GM19395 (cell line): ENCODE measurements around the gene ERP27.

Experiments used
- ATAC-seq: cut with Tn5 transposase; IDR thresholded peaks from one replicate; pipeline ENCODE4 v1.9.1; 2021; ENCODE audit warnings: mild to moderate bottlenecking, moderate library complexity; ENCODE audit not compliant: unreplicated experiment

Gene ERP27

DNA sequence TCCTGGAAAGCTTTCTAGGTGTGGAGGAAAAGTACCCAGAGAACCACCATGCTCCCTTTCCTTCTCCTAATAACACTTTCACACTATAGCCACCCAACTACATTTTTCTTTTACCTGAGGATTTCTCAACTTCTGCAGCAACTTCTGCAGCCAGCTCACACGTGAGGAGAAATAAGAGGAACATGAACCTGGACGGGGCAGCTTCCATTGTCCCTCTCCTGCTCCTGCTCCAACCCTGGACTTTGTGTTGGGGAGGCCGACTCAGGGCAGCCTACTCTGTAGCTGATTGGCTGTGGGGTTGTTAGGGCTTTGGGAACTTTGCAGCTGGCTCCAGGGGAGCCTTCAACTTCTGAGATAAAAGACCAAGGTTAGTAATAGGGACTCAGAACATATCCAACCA, at the start of gene ERP27:
TSS of gene ERP27 (minus strand) at position 237 of the 400 bp plus-strand sequence. CDS start at position 208, 29 bp downstream.
- ATAC-seq = no peak

DNA sequence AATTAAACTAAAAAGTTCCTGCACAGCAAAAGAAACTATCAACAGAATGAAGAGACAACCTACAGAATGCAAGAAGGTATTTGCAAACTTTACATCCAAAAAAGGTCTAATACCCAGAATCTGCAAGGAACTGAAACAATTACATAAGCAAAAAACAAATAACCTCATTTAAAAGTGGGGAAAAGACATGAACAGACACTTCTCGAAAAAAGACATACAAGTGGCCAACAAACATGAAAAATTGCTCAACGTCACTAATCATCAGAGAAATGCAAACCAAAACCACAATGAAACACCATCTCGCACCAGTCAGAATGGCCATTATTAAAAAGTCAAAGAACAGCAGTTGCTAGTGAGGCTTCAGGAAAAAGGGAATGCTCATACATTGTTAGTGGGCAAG, 49.7 kb upstream of the ERP27 start:
- no peak for ATAC-seq

DNA sequence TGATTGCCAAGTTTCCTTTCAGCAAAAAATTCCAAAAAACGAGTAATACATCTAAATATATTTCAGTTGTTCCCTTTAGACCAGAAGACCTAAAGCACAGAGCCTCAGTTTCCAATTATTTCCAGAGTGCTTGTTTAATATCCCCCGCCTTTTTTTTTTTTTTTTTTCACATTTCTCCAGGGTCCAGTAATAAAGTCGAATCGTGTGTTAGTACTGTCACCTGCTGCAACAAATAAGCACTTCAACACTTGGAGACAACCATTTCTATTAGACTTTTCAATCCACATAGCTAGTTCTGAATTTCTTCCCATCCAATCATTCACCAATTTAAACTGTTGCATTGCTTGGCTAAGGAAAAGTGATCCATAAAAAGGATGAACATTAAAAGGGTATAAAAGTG, 48.1 kb upstream of the ERP27 start:
- ATAC-seq = no peak

DNA sequence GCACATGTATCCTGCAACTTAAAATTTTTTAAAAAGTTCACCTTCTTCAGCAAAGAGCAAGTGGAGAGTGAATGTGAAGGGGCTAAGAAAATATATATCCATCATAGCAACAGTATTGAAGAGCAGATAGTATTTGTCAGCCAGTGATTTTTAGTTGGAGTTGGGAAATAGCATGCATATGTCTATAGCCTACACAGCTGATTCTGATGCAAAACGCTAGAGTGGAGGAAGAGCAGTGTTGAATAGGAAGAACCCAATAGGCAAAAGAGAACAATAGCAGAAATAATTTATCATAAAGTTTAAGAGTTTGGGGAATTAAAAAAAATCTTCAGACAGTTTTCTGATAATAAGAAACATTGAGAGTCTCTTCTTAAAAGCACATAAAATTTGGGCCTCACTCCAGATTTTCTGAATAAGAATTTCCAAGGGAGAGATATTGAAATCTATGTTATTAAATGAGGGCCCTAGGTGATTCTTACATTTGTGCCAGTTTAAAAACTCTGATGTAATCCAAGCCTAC, 46.5 kb upstream of the ERP27 start:
- ATAC-seq = no peak

DNA sequence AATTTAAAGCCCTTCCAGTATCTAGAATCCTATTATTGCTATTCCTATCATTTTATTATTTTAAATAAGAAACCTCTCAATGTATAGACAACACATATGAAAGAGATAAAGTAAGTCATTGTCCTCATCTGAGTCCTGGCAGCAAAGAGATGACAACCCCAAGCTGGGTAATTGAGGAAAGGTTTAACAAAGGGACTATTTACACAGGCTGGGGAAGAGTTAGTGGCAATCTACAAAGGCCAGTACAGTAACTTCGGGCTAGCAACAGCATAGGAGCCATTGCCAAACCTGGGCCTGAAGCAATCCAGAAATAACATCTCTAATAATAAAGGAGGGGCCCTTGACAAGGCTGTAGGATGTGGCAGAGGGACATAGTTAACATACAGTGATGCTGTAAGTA, 45.7 kb upstream of the ERP27 start:
- no peak for ATAC-seq

DNA sequence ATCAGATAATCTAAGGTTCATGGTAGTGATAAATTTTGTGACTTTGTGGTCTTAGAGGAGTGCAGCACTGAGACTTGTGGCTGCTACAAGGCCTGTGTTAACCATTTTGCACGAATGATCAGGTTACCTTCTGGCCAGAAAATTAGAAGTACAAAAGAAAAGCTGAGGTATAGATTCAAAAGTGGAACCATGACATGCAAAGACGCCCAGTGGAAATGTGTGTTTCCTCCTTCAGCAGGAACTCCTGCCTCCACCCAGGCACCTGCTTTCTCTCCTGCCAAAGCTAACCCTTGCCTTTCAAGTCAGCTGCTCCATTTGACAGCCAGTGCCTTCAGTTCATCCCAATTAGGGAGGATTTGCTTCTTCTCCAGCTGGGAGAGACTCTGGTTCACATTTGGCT, 44.7 kb upstream of the ERP27 start:
- ATAC-seq = peak; percentile 55

DNA sequence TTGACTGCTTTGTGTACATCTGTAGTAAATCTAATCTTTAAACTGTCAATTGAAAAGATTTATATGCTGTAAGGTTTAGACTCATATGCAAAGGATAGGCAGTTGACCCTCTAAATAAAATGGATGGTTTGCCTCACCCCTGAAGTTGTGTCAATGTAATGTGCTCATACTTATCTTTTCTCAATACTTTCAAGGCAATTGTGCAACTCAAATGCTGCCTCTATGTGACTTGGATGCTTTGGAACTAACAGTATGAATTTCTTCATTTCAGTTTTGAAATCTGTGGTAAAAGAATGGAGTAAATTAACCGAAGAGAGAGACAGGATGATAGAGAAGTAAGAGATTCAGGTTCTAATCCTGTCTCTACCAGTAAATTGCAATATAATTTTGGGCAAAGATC, 44.2 kb upstream of the ERP27 start:
- no peak for ATAC-seq

DNA sequence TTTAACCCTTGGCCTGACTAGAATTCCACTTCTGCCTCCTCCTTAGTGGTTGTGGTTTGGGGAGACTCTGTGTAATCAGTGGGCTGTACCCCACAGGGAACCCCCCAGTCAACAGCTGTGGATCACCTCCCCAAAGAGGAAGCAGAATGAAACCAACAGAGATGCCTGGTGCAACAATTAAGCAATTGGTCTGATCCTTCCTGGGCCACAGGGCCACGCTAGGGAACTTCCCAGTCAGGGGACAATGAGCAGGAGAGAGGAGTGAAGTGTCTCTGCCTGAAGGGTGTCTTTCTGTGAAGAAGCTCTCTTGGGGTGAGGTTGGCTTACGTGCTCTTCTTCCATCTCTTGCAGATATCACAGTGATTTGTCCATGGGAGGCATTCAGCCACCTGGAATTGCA, 42.7 kb upstream of the ERP27 start:
- no peak for ATAC-seq

DNA sequence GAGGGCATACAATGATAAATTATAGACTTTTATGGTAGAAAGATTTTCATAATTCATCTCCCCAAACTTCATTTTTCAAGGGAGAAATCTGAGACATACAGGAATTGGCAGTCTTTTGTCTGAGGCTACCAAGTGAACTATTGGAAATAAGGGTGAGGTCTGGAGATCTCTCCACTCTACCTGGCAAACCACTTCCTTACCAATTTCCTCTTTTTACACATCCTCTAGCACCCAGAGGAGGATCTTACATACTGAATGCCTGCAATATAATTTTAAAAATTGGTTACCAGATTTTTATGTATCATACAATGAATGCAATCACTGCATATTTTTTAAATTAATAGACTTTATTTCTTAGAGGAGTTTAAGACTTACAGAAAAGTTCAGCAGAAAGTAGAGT, 41.1 kb upstream of the ERP27 start:
- ATAC-seq = no peak

DNA sequence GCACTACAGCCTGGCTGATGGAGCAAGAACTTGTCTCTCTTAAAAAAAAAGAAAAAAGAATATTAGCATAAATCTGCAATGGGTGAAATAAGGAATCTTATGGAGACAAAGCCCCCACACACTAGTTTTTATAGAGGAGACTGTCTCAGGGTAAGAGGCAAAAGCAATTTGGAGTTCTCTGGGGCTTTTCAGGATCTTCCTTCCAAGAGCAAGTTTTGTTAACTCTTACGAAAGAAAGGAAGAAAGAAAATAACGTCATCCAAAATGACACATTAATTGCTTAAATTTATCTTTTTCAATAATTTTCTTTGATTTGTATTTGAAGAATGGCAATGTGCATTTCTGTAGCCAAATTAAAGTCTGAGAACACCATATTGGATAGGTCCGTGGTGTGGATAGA, 38.3 kb upstream of the ERP27 start:
- no peak for ATAC-seq

DNA sequence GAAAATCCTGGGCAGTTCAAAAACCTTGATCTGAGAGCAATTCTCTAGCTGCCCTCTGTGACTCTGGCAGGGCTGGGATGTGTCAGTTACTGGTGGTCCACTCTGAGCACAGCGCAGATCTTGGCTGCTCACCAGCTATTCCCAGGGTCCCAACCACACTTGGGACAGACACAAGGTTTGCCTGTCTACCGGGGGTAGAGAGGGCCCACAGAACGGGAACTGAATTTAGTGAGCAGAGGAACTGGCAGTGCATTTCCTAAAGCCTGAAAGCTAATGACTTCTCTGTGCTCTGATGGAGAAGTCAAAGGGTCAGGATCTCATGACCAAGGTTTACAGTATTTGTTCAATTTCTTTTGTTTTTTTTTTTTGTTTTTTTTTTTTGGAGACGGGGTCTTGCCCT, 37.1 kb upstream of the ERP27 start:
- no peak for ATAC-seq

DNA sequence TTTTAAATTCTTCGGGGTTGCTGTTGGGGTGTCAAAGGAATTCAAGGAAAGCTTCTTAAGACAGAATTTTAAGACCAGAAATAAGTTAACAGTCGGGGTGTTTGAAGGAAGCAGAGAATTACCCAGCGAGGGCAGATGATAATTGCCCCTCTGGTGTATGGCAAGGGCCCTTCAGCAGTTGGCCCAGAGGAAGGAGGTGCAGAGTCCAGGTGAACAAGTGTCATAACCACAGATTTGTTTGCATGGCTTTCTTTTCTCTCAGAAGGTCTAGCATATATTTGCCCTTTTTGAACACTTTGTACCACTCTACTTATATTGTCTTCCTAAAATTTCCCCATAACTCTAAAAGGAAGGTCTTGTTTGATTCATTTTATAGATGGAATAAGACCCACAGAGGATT, 36.3 kb upstream of the ERP27 start:
- no peak for ATAC-seq

DNA sequence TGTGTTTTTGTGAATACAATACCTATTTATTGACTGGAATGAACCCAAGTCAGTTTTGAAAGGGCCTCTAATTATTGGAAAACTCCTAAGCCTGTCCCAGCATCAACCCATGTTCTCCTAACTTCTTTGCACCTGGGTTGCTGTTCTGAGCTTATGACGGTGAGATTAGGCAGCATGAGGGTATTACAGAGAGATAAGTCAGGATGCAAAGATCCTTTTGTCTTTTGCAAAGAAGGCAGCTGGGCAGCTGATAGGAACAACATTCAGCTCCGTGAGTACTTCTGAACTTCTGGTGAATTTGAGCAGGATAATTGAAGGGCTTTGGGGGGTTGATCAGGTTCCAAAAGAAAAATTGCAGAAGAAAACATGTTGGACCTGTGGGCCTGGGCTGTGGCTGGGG, 34.5 kb upstream of the ERP27 start, which contains the start of gene PDE6H:
TSS of gene PDE6H (plus strand) at position 227 of the 400 bp plus-strand sequence. CDS start 4,971 bp downstream, outside the sequence.
- no peak for ATAC-seq

DNA sequence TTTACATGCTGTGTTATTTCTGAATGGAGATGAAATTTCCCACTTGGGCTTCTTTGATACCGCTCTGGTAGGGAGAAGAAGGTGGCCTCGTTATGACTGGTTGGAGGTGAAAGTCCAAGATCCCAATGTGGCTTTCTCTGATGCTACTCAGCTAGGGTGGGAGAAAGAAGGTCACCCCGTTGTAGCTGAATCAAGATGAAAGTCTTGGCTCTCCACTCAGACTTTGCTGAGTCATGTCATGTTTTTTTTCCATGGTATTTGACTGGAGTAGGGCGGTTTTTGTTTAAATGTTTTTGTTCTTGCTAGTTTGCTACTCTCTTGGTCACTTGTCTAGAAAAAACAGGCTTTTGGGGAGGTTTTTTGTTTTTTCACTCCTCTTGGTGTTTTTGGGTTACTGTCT, 32.1 kb upstream of the ERP27 start:
- ATAC-seq = no peak

DNA sequence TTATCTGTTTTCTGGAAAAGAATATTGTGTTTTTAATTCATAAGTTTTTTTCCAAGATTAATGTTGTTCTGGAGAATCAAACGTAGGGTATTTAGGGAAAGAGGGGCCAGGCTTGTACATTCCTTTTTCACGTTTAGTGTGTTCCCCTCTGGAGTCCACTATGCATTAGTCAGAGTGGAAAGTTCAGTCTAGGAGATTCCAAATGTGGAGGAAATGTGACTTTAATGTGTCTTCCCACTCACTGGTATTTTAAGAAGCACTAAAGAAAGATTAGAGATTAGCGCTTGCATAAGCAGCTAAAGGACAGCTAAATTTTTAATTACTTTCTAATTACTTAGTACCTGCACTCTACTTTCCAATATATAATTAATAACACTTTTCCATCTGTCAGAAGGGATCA, 30.1 kb upstream of the ERP27 start:
- no peak for ATAC-seq

DNA sequence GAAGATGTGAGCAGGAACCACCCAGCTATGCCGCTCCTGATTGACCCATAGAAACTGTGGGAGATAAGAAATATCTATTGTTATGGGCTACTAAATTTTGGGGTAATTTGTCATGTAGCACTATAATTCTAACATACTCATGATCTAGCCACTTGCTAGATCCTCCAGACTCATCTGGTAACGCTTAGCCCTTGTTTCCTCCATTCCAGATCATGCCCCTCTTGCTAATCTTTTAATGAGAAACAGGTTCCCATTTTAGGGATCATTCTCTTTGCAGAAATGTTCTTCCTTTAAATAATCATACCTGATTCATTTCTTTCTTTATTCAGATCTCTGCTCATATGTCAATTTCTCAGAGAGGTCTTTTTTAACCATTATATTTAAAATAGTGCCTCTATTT, 26.9 kb upstream of the ERP27 start:
- ATAC-seq = no peak

DNA sequence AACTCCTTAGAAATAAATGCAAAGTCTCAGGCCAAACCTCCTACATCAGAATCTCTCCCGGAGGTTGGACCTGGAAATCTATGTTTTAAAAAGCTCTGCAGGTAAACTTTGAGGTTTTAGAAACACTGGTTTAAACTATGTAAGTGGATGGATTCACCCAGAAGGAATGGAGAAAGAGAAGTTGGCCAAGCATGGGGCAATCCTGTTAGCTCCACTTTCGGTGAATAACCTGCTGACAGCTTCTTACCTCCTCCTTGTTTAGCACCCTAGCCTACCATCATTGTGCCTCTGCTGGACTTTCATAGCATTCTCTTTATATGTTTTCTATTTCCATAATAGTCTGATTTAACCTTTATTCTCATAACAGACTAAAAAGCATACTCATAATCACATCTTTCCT, 26.1 kb upstream of the ERP27 start:
- no peak for ATAC-seq

DNA sequence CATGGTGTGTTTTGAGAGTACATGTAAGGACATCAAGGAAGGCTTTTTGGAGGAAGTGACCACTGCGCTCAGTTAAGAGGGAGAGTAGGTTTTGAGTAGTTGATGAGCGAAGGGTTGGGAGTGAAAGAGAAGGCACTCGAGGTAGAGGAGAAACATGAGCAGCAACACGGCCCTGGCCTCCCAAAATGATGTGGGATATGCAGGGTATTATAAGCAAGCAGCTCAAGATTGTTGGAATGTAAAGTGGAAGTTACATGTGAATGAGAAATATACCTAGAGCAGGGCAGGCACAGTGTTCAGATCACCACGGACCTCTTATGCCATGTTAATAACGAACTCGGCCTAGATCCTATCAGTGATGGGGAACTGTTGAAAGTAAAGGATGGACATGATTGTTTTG, 25.2 kb upstream of the ERP27 start:
- ATAC-seq = no peak

DNA sequence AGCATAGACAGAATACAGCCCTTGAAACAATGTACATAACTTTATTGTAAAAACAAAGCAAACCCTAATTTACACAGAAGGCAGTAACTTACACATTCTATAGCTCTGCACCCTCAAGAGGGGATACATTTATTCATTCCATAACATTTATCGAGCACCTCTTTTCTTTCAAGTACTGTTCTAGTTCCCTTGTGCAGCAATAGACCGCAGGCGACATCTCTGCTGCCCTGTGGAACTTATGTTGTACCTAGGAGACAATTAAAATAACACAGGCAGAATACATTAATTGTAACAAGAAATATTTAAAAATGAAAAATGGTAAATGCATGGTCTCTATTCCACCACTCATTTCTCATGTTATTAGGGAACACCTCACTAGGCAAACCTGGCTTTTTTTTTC, 24.5 kb upstream of the ERP27 start:
- no peak for ATAC-seq

DNA sequence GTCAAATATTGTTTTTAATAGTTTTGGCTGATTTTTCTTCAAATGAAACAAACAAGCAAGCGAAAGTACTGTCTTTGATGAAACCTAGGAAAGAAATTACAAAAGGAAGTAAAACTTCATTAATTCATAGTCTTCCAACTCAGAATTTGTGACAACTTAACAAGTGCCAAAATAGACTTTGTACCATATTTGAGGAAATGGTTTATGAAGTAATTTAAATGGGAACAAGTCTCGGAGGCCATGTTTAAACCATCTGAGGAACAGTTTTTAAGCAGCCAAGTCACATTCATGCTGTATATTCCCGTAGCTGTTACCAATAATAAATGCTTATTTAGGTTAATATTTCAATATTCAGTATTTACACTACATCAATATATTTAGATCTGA, 23.8 kb upstream of the ERP27 start:
- ATAC-seq = no peak

DNA sequence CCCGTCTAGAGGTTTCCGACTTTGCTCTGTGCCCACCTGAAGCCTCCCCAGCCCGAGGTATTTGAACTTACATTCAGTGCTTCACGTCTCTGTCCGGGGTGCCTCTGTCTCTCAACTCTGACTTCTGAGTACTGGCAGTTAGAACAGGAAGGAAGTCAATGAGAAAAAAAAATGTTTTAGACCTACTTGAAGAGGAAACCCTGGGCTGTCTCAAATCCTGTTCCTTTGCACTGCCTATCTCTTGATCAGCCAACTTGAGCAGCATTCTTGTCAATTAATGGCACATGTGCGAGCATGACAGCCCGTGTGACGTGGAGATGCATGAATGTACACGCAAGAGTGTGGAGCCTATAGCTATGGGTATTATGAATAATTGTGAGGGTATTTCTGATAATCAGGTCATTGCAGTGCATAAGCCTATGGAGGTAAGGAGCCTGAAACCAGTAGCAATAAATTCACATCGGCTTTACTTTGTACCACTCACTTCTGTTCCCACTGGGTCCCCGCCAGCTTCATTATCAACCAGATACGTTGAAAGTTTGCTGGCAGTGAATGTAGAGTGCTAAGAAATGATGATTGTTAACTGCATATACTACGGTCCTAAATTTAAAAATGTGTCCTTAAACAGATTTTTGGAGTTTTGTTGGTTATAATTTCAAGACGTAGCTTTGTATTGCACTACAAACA, 23.3 kb upstream of the ERP27 start, which contains the start of gene ARHGDIB:
TSS of gene ARHGDIB (minus strand) at position 136 of the 687 bp plus-strand sequence. CDS start 10,889 bp downstream, outside the sequence.
- ATAC-seq = peak; percentile 74

DNA sequence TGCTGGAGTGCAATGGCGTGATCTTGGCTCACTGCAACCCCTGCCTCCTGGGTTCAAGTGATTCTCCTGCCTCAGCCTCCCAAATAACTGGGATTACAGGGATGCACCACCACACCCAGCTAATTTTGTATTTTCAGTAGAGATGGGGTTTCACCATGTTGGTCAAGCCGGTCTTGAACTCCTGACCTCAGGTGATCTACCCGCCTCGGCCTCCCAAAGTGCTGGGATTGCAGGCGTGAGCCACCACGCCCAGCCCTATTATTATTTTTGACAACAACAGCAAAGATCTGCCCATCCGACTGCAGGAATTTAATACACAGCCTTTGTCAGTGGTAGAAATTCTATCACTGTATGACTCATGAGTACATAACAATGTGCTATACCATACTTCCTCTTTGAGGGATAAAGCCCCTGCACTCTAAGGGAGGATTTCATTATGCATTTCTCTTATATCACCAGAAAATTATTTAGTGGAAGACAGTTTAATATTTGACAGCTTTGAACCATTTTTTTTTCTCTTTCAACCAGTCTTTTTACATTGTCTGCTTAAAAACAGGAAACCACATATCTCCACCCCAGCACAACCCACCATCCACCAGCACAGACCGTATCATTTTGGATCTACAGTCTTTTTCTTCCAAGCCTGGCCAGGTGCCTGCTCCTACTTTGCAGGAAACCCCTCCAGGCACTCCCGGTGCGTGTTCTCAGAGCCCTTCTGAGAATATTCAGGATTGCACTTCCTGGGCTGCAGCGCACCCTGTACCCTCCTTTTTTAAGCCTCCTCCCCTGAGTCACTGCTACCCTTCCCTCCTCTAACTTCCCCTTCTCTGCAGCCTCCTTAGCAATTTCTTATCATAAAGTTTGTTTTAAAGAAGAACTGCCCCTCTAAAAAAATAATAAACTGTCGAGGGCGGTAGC, 22.5 kb upstream of the ERP27 start:
- ATAC-seq = peak; percentile 45
